ENCODE data around the gene LYZL2.
"Not testable (repeated sequence)": the region's sequence is repeated elsewhere in the genome, so short reads cannot be mapped to it uniquely, and the experiment has no call there.

LYZL2 gene

DNA sequence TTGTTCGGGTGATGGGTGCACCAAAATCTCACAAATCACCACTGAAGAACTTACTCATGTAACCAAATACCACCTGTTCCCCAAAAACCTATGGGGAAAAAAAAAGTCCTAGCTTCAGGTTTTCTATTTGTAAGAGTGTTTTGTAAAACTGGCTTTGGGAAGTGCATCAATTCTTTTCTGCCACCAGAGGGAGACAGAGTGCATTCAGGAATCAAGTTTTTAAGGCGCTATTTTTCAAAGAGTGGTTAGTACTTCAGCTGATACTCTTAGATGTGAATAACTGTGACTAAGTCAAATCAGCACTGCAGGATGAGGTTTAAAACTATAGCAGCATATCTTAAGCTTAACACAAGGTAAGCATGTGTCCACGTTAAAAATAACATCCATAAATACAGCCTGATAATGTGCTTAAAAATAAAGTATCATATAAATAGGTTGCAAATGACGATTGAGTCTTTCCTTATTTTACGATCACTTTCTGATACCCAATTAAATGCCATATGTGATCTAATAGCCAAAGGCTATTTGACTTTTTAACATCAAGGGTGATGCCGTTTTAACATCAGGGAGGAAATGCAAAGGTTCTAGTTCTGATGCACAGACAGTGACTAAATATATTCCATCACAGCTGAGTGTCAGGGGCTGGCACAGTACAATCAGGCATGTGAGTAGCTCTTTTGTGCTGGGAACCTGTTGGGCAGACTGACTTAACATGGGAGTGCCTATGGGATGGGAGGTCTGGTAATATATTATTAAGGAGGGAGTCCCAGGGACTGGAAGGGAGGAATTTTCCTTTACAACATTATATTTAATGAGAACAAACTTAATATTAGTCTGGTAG lies 10.6 kb upstream of the LYZL2 start:
- DNase-seq (ENCODE audit: low read depth) = no peak

DNA sequence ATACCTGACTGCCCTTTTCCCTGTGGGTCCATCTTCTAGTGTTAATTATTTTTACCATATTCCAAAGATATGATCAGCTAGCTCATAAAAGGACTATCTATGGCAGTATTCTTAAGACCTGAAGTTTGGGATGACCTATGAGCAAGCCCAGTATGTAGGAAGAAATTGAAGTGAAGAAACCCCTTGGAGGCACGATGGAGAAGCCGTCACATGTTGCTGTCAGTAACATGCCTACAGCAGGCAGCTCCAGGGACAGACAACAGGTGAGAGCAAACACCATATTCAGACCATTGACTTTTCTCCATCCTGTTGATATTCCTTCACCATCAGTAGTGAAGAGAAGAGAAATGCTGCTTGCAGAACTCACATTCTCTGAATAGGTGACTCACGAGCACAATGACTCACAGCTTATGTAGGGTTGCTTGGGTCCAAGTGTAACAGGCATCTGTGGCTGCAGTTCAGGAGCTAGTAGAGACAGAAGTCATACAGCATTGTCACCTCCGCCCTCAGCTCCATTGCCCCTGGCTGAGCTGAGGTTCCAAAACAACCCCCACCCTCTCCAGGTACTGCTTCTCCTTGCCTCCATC lies 8.4 kb upstream of the LYZL2 start:
- no peak for DNase-seq (ENCODE audit: low read depth)

DNA sequence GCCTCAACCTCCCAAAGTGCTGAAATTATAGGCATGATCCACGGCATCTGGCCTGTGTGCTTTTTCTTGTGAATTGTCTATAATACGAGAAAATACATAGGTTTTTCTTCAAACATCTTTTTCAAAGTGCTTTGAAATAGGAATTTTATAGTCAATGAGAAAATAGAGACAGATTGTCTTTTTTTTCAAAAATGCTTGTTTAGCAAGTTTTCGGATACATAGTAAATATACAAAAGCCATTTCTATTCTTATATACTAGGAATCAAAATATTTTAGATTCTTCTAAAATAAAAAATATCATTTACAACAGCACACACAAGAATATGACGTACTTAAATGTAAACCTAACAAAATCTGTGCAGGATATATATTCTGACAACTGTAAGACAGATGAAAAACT lies 1.6 kb upstream of the LYZL2 start:
- DNase-seq (ENCODE audit: low read depth) = no peak

DNA sequence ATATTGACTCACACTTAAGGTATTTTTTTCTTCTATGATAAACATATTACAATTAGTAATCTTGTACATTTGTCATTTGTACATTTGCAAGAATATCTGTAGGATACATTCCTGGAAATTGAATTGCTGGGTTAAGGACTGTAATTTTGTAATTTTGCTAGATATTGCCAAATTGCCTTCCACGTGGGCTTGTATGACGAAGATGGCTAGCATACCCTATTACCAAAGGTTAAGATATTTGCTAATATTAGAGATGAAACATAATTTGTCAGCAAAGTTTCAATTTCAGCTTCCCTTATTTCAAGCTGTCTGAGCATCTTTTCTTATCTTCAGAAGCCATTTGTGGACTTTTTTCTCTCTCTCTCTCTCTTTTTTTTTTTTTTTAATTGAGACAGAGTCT lies 1.0 kb upstream of the LYZL2 start:
- DNase-seq (ENCODE audit: low read depth) = no peak

DNA sequence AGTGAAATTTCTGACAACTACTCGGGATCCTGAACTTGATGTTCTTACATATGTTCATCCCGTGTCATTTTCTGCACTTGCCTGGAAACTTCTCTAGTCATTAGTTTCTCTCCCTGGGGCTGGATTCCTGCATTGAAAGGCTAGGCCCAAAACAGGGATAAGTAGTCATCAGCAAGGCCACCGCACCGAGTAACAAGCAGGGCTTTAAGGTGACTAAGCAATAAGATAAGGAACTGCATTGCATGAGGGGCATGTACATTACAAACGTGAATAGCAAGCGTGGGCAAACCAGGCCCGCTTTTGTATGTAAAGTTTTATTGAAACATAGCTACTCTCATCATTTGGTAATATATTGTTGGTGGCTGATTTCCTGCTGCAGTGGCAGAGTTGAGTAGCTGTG lies 977 bp downstream of the LYZL2 start:
- DNase-seq (ENCODE audit: low read depth) = not testable (repeated sequence)

DNA sequence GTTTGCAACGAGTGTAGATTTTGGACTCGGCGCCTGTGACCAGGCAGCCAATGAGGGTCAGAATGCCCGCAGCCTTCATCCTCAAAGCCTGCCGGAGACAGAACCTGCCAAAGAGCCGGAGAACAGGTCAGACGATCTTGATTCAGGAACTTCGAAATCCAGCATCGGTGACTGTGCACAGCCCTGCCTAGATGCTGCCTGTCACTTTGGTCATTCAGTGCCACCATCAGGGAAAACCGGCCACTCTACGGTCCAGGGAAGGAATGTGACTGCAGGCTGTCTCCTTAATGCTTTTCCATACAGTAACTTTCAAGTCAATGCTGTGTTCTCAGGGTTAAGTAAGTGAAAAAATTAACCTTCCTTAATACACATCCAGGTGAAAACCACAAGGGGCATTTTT lies 2.7 kb downstream of the LYZL2 start:
- not testable (repeated sequence) for DNase-seq (ENCODE audit: low read depth)

DNA sequence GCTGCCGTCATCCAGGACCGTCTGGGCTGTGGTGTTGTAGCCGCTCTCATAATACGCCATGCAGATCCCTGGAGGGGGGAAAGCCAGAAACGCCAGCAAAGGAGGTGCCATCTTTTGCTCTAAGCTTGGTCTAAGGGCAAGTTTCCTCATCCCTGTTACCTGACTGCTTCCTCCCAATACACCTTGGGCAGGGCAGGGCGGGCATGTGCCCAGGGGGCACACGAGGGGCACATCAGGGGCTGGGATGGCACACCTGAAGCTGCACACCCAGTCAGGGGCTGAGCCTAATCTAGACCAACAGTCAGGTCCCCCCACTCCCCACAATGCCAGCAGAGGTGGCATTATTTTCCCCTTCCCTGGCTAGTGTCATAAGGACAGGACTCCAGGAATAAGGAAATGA lies 3.4 kb downstream of the LYZL2 start:
- not testable (repeated sequence) for DNase-seq (ENCODE audit: low read depth)

DNA sequence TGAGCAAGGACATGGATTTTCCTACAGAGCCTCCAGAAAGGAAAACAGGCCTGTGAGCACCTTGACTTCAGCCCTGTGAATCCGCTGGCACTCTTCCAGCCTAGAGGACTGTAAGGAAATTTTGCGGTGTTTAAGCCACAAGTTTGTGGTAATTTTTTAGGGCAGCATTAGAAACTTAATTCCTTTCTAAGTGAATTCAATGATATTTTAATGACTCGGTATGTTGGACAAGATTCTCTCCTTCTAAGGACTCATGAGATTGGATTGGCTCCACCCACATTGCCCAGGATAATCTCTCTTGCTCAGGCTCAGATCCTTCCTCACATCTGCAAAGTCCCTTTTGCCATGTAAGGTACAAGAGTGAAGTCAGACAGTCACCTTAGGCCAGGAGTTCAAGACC lies 4.5 kb downstream of the LYZL2 start:
- DNase-seq (ENCODE audit: low read depth) = no peak

DNA sequence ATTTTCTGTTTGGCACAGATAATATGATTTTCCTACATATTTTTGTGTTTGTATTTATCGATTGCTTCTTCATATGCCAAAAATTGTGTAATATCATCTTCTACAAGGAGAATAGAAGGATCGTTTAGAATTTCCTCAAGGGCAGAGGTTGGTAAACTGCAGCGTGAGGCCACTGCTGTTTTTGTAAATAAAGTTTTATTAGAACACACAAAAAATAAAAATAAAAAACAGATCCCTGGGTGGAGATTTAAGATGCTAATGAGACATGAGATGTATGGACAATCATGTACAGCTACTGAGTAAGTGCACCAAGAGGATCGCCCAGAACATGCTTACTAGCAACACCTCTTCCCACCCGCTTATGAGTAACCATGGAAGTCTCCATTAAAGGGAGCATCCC lies 9.6 kb downstream of the LYZL2 start:
- no peak for DNase-seq (ENCODE audit: low read depth)

DNA sequence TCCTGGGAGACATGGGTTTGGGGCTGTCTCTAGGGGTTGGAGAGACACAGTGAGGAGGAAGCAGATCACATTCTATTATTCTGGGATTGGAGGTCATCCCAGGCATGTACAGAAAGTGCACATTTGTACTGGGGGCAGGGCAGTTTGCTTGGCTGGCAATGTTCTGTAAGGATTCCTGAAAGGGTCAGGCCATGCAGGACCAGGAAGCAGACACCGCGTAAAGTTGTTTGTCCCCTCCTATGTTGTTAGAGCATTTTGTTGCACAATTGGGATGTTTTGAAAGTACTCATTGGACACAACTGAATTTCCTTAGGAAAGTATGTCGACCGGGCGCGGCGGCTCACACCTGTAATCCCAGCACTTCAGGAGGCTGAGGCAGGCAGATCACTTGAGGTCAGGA lies 12.5 kb downstream of the LYZL2 start:
- DNase-seq (ENCODE audit: low read depth) = no peak

DNA sequence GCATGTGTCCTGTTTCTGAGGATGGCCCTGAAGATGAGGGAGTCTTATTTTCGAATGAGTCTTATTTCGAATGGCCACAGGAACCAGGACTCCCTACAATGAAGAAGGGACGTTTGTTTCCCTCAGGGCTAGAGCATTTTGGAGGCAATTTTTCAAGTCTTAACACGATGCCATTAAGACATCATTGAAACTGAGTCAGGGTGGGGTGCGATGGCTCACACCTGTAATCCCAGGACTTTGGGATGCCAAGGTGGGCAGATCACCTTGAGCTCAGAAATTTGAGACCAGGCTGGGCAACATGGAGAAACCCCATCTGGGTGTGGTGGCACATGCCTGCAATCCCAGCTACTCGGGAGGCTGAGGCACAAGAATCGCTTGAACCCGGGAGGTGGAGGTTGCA lies 18.5 kb downstream of the LYZL2 start:
- not testable (repeated sequence) for DNase-seq (ENCODE audit: low read depth)

DNA sequence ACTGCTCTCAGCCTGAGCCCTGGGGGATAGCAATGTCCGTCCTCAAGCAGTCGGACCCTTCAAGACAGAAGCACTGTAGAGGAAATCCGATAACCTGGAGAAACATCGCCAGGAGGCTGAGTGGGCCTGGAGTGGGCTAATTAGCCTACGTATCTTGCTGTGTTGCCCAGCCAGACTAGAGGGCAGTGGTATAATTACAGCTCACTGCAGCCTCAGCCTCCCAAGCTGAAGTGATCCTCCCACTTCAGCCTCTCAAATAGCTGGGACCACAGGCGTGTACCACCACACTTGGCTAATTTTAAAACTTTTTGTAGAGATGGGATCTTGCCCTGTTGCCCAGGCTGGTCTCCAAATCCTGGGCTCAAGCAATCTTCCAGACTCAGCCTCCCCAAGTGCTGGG lies 21.7 kb downstream of the LYZL2 start:
- no peak for DNase-seq (ENCODE audit: low read depth)

DNA sequence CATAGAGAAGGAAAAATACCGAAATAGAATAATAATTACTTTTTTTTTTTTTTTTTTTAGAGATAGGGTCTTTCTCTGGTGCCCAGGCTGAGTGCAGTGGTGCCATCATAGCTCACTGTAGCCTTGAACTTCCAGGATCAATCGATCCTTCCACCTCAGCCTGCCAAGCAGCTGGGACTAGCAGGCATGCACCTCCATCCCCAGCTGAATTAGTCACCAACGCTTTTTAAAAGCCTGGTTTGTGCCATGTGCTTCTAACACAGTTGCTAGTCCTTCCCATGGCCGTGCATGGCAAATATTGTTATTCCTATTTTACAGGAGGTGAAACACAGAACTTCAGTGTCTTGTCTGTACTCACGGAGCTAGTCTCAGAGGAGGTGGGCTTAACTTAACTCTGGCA lies 23.2 kb downstream of the LYZL2 start:
- no peak for DNase-seq (ENCODE audit: low read depth)

DNA sequence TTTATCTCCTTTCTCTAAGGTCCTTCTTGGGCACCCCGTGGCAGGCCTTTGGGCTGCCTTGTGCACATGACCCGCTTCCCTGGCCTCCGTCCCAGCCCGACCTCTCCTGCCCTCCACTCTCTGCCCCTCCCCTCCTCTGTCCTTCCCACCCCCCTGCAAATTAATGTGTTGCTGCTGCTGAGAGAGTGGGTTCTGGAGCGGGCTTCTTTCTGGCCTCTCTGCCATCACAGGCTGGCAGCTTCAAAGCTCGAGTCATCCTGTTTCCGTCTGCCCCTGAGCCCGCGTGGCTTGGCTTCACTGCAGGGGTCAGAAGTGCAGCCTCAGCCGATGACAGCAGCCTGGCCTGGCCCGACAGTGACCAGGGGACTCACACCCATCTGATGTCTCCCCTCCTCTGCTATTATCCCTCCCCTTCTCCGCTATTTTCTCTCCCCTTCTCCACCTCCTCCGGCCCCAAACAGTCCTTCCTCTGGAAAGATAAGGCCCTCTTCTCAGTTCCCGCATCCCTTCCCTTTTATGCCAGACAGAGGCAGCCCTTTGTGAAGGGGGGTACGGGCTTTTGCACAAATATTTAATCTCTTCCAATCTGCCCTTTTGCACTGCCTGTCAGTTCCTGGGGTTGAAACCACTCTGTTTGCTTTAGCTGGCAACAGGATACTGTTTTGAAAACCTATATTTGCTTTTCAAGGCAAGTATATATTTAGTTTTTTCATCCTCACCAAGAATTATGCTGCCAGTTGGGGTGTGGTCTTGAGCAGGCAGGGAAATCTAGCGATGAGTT lies 24.0 kb downstream of the LYZL2 start:
- not testable (repeated sequence) for DNase-seq (ENCODE audit: low read depth)

DNA sequence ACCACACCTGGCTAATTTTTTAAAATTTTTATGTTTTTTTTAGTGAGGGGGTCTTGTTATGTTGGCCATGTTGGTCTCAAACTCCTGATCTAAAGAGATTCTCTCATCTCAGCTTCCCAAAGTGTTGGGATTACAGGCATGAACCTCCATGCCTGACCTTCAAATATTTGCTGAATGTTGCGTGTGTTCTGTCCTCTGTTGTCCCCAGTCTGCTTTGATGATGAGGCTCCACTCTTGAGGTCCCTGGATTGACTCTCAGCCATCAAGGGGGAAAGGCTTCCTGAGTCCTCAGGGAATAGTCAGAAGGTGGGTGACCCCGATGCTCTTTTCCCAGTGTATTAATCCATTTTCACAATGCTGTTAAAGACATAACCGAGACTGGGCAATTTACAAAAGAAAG lies 26.0 kb downstream of the LYZL2 start:
- DNase-seq (ENCODE audit: low read depth) = no peak

DNA sequence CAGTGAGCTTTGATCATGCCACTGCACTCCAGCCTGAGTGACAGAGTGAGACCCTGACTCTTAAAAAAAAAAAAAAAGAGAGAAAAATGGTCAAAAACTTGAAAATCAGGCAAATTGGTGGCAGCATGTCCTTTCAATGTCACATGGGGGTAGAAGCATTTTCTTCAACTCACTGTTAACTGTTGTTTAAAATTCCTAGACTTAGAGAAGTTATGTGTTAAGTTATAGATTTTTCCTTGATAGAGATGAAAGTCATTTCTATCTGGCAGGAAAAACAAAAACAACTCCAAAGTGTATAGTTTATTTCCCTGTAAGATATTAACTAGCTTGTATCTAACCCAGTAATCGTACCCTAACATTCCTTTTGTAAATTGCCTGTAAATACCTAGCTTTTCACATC lies 26.8 kb downstream of the LYZL2 start:
- DNase-seq (ENCODE audit: low read depth) = no peak

DNA sequence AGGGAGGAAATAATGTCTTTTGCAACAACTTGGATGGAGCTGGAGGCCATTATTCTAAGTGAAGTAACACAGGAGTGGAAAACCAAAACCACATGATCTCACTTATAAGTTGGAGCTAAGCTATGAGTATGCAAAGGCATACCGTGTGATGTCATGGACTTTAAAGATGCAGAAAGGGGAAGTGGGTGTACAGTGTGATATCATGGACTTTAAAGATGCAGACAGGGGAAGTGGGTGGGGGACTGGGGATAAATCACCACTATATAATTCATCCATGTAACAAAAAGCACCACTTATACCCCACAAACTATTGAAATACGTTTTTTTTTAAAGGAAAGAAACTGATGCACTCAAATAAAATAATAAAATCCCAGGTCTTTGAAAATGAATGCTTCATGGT lies 29.5 kb downstream of the LYZL2 start:
- no peak for DNase-seq (ENCODE audit: low read depth)

DNA sequence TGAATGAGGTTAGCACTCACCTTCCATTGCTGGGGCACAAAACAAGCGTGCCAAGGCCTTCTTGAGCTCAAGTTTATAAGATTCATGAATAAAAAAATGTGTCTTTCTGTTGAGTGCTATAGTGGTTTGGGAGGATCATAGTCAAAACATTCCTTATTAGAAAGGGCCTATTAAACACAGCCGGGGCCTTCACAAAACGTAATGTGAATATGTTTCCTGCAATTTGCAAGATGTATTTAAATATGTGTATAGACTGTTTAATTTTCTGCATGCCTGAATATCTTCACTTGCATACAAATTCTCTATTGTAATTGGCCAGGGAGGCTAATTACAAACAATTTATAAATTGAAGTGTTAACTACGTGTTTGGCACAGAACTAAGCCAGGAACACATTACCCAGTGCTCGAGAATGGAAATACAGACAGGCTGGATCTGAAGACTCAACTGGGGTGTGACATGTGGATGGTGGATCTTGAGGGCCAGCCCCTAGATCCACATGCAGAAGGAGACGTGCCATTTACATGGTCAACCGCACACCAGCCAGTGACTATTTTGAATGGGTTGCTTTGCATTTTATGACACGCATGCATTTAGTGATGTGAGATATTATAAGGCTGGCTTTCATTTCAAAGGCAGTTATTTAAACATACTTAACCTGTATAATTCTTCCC lies 31.3 kb downstream of the LYZL2 start:
- no peak for DNase-seq (ENCODE audit: low read depth)

DNA sequence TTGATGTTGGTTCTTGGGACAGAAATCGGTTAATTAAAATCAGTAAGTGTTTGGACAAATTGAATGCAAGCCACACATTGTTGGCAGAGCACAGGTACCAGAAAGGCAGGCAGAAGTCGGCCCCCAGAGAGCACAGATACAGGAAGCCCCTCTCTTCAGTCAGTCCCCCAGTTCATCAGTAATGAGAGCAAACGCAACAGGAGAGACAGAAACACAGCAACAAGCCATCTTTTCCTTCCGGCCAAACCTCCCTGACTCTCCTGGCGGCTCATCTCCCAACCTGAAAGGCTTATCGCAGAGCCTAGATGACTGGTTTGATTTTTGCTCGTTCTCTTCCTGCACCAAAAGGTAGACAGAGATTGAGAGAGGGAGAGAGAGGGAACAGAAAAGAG lies 32.1 kb downstream of the LYZL2 start:
- not testable (repeated sequence) for DNase-seq (ENCODE audit: low read depth)

DNA sequence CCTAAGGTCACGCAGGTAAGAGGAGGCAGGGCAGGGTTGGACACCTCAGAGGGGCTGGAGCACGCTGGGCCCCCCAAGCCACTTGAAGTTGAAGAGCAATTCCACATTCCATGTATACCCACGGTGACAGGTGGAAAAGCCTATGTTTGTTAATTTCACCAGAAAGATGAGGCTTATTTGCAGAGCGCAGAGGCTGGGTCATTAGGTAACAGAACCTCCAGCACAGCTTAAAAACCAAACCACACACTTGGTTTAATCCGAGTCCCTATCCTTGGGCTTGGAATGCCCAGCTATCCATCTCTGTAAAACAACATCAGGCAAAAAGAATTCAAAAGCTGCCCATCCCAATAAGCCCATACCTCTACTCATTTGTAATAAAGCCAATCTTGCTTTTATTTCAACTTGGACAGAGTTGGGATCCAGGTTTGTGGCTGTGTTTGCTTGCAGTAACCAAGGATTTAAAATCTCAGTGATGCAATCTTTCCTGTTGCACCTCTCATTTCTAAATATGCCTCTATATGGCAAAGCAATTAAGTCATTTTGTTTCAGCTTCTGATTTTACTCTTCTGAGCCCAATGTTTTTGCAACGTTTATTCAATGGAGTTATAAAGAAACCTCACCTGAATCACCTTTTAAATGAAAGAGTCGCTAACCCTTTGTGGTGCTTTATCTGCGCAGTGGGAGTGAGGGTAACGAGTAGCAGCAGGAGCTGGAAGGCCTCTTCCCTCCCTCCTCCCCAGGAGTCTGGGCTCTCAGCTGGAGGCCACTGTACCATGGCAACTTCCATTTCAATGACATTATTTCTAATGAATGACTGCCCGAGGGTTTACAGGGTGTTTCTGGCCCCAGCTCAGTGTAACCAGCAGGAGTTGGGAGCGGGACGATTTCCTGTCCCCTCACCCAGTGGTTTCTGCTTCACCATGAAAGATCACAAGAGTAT lies 32.8 kb downstream of the LYZL2 start:
- DNase-seq (ENCODE audit: low read depth) = not testable (repeated sequence)

DNA sequence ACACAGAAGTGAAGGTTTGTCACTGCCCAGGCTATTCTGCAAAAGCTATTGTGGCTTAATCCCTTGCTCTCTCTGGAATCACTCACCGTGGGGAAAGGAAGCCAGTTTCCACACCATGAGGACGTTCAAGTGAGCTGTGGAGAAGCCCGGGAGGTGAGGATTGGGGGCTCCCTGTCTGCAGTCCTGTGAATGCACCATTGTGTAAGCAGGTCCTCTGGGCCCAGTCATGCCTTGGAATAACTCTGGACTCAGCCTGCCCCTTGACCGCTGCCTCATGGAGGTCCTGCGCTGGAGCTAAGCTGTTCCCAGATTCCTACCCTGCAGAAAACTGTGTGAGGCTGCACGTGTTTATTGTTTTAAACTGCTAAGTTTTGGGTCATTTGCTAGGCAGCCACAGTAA lies 33.5 kb downstream of the LYZL2 start:
- no peak for DNase-seq (ENCODE audit: low read depth)
